ENCODE data around the gene CAST.

DNA sequence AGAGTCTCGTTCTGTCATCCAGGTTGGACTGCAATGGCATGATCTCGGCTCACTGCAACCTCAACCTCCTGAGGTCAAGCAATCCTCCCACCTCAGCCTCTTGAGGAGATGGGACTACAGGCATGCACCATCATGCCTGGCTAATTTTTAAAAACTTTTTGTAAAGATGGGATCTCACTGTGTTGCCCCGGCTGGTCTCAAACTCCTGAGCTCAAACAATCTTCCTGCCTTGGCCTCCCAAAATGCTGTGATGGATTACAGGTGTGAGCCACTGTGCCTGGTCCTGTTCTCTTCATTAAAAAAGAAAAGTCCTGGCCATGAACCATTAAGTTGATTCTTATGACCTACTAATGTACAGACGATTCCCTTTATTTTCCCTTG, 90.8 kb downstream of the CAST start:
- no peak for TF ChIP-seq ZSCAN23 (tag by site-specific recombination; IDR thresholded peaks at IDR 0.05)
- TF ChIP-seq, protein P1, sequence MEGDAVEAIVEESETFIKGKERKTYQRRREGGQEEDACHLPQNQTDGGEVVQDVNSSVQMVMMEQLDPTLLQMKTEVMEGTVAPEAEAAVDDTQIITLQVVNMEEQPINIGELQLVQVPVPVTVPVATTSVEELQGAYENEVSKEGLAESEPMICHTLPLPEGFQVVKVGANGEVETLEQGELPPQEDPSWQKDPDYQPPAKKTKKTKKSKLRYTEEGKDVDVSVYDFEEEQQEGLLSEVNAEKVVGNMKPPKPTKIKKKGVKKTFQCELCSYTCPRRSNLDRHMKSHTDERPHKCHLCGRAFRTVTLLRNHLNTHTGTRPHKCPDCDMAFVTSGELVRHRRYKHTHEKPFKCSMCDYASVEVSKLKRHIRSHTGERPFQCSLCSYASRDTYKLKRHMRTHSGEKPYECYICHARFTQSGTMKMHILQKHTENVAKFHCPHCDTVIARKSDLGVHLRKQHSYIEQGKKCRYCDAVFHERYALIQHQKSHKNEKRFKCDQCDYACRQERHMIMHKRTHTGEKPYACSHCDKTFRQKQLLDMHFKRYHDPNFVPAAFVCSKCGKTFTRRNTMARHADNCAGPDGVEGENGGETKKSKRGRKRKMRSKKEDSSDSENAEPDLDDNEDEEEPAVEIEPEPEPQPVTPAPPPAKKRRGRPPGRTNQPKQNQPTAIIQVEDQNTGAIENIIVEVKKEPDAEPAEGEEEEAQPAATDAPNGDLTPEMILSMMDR (tag by site-specific recombination; IDR thresholded peaks at IDR 0.05): no peak
- TF ChIP-seq TCF7L2 (IDR thresholded peaks at IDR 0.05; ENCODE audit: borderline replicate concordance, low read depth, low read length): no peak
- no peak for TF ChIP-seq ZNF274 (IDR thresholded peaks at IDR 0.05; ENCODE audit: low read length)
- TF ChIP-seq ZNF274 (tag by site-specific recombination; IDR thresholded peaks at IDR 0.05; ENCODE audit: borderline replicate concordance): no peak
- TF ChIP-seq TRIM28 (IDR thresholded peaks at IDR 0.05; ENCODE audit: borderline replicate concordance, low read length): no peak
- TF ChIP-seq ZNF843 (tag by site-specific recombination; IDR thresholded peaks at IDR 0.05): no peak
- no peak for TF ChIP-seq ZNF324 (tag by site-specific recombination; IDR thresholded peaks at IDR 0.05)
- TF ChIP-seq ZNF664 (tag by site-specific recombination; IDR thresholded peaks at IDR 0.05): no peak
- no peak for TF ChIP-seq ZNF221 (tag by site-specific recombination; IDR thresholded peaks at IDR 0.05; ENCODE audit: borderline replicate concordance)
- TF ChIP-seq ZNF311 (tag by site-specific recombination; IDR thresholded peaks at IDR 0.05; ENCODE audit: borderline replicate concordance): no peak

All from HEK293 (cell line).